CD14-positive monocyte (primary cell): Measurements from ENCODE around the gene DPM3. TPM values are rescaled to one million over a fixed set of nuclear protein-coding genes. Genes with fewer than 3 reads are reported as not detected.

Source experiments
- DNase-seq, 3 donors: peaks; one replicate each; pipeline ENCODE4 v3.0.0-alpha.2; 2011 to 2022
- H2AFZ ChIP-seq: 2 replicates; pipeline ENCODE4 v1.6.0; 2012; ENCODE audit warnings: mild to moderate bottlenecking, low read depth, low read length, inconsistent platforms; ENCODE audit not compliant: insufficient read depth, poor library complexity, severe bottlenecking
- H3K27ac ChIP-seq, 2 donors: 1 replicate in 1 of 2; 2 replicates in 1 of 2; pipeline ENCODE4 v1.5.1; 2012 to 2013; ENCODE audit warnings: low read length in 2 of 2, control low read depth in 1 of 2, inconsistent platforms in 1 of 2, low read depth in 1 of 2, mild to moderate bottlenecking in 1 of 2
- H3K27me3 ChIP-seq, 2 donors: one replicate each; pipeline versions ENCODE4 v1.6.0 to v1.6.1; 2011 to 2013; ENCODE audit warnings: low read length in 2 of 2; ENCODE audit not compliant: control insufficient read depth in 2 of 2, insufficient read depth in 2 of 2
- H3K36me3 ChIP-seq, 2 donors: replicated peaks in 1 of 2; 1 replicate in 1 of 2; 2 replicates in 1 of 2; pipeline versions ENCODE4 v1.5.1 to v1.6.1; 2012 to 2013; ENCODE audit warnings: low read length in 2 of 2, control low read depth in 1 of 2, inconsistent platforms in 1 of 2, mild to moderate bottlenecking in 1 of 2; ENCODE audit not compliant: insufficient read depth in 2 of 2, control insufficient read depth in 1 of 2
- H3K4me1 ChIP-seq, 2 donors: 1 replicate in 1 of 2; 2 replicates in 1 of 2; pipeline versions ENCODE4 v1.5.1 to v1.6.1; 2012 to 2013; ENCODE audit warnings: low read length in 2 of 2, control low read depth in 1 of 2, inconsistent platforms in 1 of 2, mild to moderate bottlenecking in 1 of 2, moderate library complexity in 1 of 2; ENCODE audit not compliant: insufficient read depth in 2 of 2, control insufficient read depth in 1 of 2
- H3K4me2 ChIP-seq: replicated peaks from 2 replicates; pipeline ENCODE3; 2012; ENCODE audit warnings: low read length, moderate library complexity, mild to moderate bottlenecking; ENCODE audit not compliant: poor library complexity, severe bottlenecking; ENCODE audit errors: extremely low read depth
- H3K4me3 ChIP-seq, 3 experiments: fragments of 200-600 bp in 1 of 3; sonication (generic) in 1 of 3; replicated peaks in 1 of 3; 1 replicate in 2 of 3; 2 replicates in 1 of 3; pipeline ENCODE4 v1.5.1; 2011 to 2013; ENCODE audit warnings: low read length in 3 of 3, mild to moderate bottlenecking in 3 of 3, control low read depth in 2 of 3, low read depth in 2 of 3, inconsistent platforms in 1 of 3, moderate library complexity in 1 of 3
- H3K79me2 ChIP-seq: 2 replicates; pipeline ENCODE4 v1.6.0; 2012; ENCODE audit warnings: mild to moderate bottlenecking, control low read depth, inconsistent platforms, low read length, moderate library complexity; ENCODE audit not compliant: insufficient read depth
- H3K9ac ChIP-seq: 2 replicates; pipeline ENCODE4 v1.6.0; 2017; ENCODE audit warnings: low read length, mild to moderate bottlenecking; ENCODE audit not compliant: insufficient read depth, poor library complexity, severe bottlenecking
- H3K9me3 ChIP-seq, 2 donors: replicated peaks in 1 of 2; 1 replicate in 1 of 2; 2 replicates in 1 of 2; pipeline versions ENCODE4 v1.5.1 to v1.6.1; 2012 to 2013; ENCODE audit warnings: low read length in 2 of 2, control low read depth in 1 of 2; ENCODE audit not compliant: control insufficient read depth in 1 of 2, insufficient read depth in 1 of 2
- H4K20me1 ChIP-seq: 2 replicates; pipeline ENCODE4 v1.6.0; 2012; ENCODE audit warnings: mild to moderate bottlenecking, low read length, control low read depth, moderate library complexity; ENCODE audit not compliant: insufficient read depth
- H3K27ac Mint-ChIP-seq, 7 donors: one replicate each; pipeline ENCODE4 v1.8.0; 2020; ENCODE audit warnings: mild to moderate bottlenecking in 7 of 7, mixed read lengths in 7 of 7, moderate library complexity in 6 of 7, inconsistent platforms in 2 of 7
- H3K27me3 Mint-ChIP-seq, 3 donors: one replicate each; pipeline ENCODE4 v1.8.0; 2021 to 2022; ENCODE audit warnings: low read depth in 3 of 3, mild to moderate bottlenecking in 3 of 3, mixed read lengths in 3 of 3, moderate library complexity in 3 of 3, inconsistent platforms in 1 of 3
- H3K36me3 Mint-ChIP-seq, 2 donors: one replicate each; pipeline ENCODE4 v1.8.0; 2020; ENCODE audit warnings: mixed read lengths in 2 of 2, inconsistent platforms in 1 of 2, mild to moderate bottlenecking in 1 of 2
- H3K4me1 Mint-ChIP-seq: one replicate; pipeline ENCODE4 v1.8.0; 2020; ENCODE audit warnings: mild to moderate bottlenecking, mixed read lengths
- H3K4me3 Mint-ChIP-seq, 2 donors: one replicate each; pipeline ENCODE4 v1.8.0; 2020; ENCODE audit warnings: mild to moderate bottlenecking in 2 of 2, mixed read lengths in 2 of 2, moderate library complexity in 1 of 2
- H3K9me3 Mint-ChIP-seq, 7 donors: one replicate each; pipeline ENCODE4 v1.8.0; 2020 to 2022; ENCODE audit warnings: mixed read lengths in 7 of 7, mild to moderate bottlenecking in 6 of 7, moderate library complexity in 6 of 7, inconsistent platforms in 2 of 7
- WGBS: methylation state at CpG from one replicate; pipeline ENCODE4 v1.1.5; 2013; ENCODE audit warnings: missing lambda C conversion rate; ENCODE audit not compliant: insufficient coverage; 5-methylcytosine and 5-hydroxymethylcytosine counted together
- intact Hi-C, 2 donors: fragments of 100-400 bp; cut with micrococcal nuclease; formaldehyde crosslinking; loops; one replicate each; pipeline versions ENCODE4 v1.15.0 to v1.15.1; 2023
- polyA plus RNA-seq, 3 donors: library from polyadenylated mRNA; depleted of rRNA in 1 of 3; unstranded in 2 of 3; stranded (reverse) in 1 of 3; fragments of 300-500 nt in 2 of 3; fragments of >200 nt in 1 of 3; fragmentation: Illumina TruSeq in 2 of 3; gene quantifications; 1 replicate in 2 of 3; 2 replicates in 1 of 3; pipeline ENCODE4 v1.2.3, GENCODE V29; 2012 to 2021
- TF ChIP-seq, protein P1 (sequence below): fragments of 200-600 bp; IDR thresholded peaks from one replicate; pipeline ENCODE4 v1.8.0; 2022; ENCODE audit warnings: antibody characterized with exemption, mild to moderate bottlenecking

The DPM3 gene
- polyA plus RNA-seq, 3 donors: 99.9 to 141 (median 105) TPM

DNA sequence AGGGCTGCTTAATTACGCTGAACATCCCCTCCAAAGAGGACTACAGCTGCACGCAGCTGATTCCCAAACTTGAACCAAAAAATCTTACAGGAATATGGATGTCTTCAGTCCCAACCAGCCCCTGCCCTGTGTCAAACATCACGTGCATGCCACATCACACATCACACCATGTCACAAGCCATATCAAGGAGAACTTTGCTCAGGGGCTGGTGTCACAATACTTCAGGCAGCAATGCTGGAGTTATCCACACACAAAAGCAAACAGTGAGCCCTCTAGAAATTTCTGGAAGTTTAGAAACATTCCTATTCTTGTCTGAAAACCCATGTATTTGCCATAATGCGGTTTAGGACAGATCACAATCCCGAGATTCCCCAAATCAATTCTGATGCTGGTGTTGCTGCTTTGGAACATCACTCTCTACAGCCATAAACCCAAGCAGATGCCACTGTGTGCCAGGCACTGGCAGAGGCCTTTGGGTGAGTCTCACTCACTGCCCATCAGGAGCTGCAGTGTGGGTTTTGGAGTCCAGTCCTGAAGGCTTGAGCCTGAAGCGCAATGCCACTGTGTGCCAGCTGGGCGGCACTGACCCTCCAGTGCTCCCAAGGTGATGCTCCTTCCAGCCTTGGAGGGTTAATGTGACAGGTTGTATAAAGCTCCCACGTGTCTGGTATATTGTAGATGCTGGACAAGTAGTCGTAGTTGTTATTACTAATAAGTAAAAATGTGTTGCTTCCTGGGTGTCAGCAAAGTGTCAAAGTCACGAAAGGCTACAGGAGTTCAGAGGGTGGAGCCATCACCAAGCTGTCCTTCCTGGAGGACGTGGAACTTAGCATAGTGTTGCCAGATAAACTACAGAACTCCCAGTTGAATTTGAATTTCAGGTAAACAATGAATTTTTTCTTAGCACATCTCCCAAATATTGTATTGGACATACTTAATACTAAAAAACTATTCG, 32.7 kb downstream of the DPM3 start:
- H3K4me3 ChIP-seq: no peak overlapping the region
- peak overlapping the region in 1 of 7 donors; percentile 33 for H3K27ac Mint-ChIP-seq

DNA sequence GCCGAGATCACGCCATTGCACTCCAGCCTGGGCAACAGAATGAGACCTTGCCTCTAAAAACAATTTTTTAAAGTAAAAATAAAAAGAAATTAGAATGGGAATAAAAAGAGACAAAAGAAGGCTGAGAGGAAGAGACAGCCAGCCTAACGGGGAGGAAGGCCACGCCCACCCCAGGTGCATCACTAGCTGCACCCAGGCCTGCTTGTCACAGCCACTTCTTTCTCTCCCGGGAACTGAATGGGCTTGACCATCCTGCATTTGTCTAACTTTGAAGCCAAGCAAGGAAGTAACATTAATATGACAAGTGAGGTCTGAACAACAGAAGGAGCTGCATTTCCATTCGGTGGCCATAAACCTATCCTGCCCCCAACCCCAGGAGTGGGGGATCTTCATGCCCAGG, 33.5 kb downstream of the DPM3 start:
- TF ChIP-seq, protein P1, sequence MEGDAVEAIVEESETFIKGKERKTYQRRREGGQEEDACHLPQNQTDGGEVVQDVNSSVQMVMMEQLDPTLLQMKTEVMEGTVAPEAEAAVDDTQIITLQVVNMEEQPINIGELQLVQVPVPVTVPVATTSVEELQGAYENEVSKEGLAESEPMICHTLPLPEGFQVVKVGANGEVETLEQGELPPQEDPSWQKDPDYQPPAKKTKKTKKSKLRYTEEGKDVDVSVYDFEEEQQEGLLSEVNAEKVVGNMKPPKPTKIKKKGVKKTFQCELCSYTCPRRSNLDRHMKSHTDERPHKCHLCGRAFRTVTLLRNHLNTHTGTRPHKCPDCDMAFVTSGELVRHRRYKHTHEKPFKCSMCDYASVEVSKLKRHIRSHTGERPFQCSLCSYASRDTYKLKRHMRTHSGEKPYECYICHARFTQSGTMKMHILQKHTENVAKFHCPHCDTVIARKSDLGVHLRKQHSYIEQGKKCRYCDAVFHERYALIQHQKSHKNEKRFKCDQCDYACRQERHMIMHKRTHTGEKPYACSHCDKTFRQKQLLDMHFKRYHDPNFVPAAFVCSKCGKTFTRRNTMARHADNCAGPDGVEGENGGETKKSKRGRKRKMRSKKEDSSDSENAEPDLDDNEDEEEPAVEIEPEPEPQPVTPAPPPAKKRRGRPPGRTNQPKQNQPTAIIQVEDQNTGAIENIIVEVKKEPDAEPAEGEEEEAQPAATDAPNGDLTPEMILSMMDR: no peak
- Histone ChIP-seq H3K36me3 (no peaks in the 10 kb centered on the region), H2AFZ (no peak overlapping the region), H3K79me2 (no peaks in the 10 kb centered on the region), H3K27me3 (no peaks in the 10 kb centered on the region), H3K9ac (no peak overlapping the region), H4K20me1 (no peaks in the 10 kb centered on the region), H3K4me3 (no peak overlapping the region), H3K4me2 (no peak overlapping the region), H3K4me1 (peaks cover 19% of the 10 kb centered on the region in 2 donors), H3K9me3 (no peaks in the 10 kb centered on the region), H3K27ac (no peak overlapping the region)
- intact Hi-C loops: no loop called here
- whole genome bisulfite sequencing: 50% methylated on average over 2 of the region's 6 CpGs
- H3K27me3 Mint-ChIP-seq: peaks cover 0 to 5% (median 5%) of the 10 kb centered on the region in 3 donors
- peaks cover 0 to 2% (median 0%) of the 10 kb centered on the region in 7 donors for H3K9me3 Mint-ChIP-seq
- H3K4me3 Mint-ChIP-seq: no peak overlapping the region
- H3K36me3 Mint-ChIP-seq: no peaks in the 10 kb centered on the region
- DNase-seq: no peak
- peaks cover 31% of the 10 kb centered on the region for H3K4me1 Mint-ChIP-seq
- H3K27ac Mint-ChIP-seq: peak overlapping the region in 1 of 7 donors; percentile 53

More for the DNA sequence above, 32.7 kb downstream of the DPM3 start:
- Mint-ChIP-seq H3K9me3 (no peaks in the 10 kb centered on the region), H3K36me3 (no peaks in the 10 kb centered on the region), H3K27me3 (peaks cover 0 to 5% (median 5%) of the 10 kb centered on the region in 3 donors), H3K4me3 (no peak overlapping the region), H3K4me1 (peaks cover 24% of the 10 kb centered on the region)
- H3K36me3 ChIP-seq: no peaks in the 10 kb centered on the region
- H2AFZ ChIP-seq: no peak overlapping the region
- no peaks in the 10 kb centered on the region for H4K20me1 ChIP-seq
- H3K27me3 ChIP-seq: no peaks in the 10 kb centered on the region
- intact Hi-C loops: no loop called here
- TF ChIP-seq, protein P1: no peak
- H3K9ac ChIP-seq: no peak overlapping the region
- H3K4me1 ChIP-seq: peaks cover 12% of the 10 kb centered on the region in 2 donors
- no peak overlapping the region for H3K27ac ChIP-seq
- no peak overlapping the region for H3K4me2 ChIP-seq
- 92% methylated on average over 8 of the region's 12 CpGs for WGBS
- DNase-seq: no peak
- H3K9me3 ChIP-seq: no peaks in the 10 kb centered on the region
- H3K79me2 ChIP-seq: no peaks in the 10 kb centered on the region
